Endodermal cell (in vitro differentiated cells): ENCODE measurements around the gene LGI2. TPM values are rescaled to one million over a fixed set of nuclear protein-coding genes. Genes with fewer than 3 reads are reported as not detected.
A peak's percentile ranks its signal among the peaks of the same experiment; 100 is the strongest.

Experiments used
- DNase-seq: peaks from one replicate; pipeline ENCODE4 v3.0.0-alpha.2; 2017
- H3K27ac ChIP-seq: 2 replicates; pipeline ENCODE4 v1.5.1; 2013; ENCODE audit warnings: mild to moderate bottlenecking, low read depth, low read length, moderate library complexity
- H3K27me3 ChIP-seq: 2 replicates; pipeline ENCODE4 v1.6.1; 2013; ENCODE audit warnings: mild to moderate bottlenecking, low read length, moderate library complexity; ENCODE audit not compliant: insufficient read depth, control insufficient read depth, poor library complexity, severe bottlenecking
- H3K36me3 ChIP-seq: 2 replicates; pipeline ENCODE4 v1.7.0; 2013; ENCODE audit warnings: mild to moderate bottlenecking, low read length, moderate library complexity; ENCODE audit not compliant: control insufficient read depth, insufficient read depth
- H3K4me1 ChIP-seq: one replicate; pipeline ENCODE4 v1.7.0; 2013; ENCODE audit warnings: low read length; ENCODE audit not compliant: control insufficient read depth, insufficient read depth
- H3K4me3 ChIP-seq: 2 replicates; pipeline ENCODE4 v1.5.1; 2013; ENCODE audit warnings: mild to moderate bottlenecking, low read length, moderate library complexity
- H3K9ac ChIP-seq: 2 replicates; pipeline ENCODE4 v1.6.1; 2013; ENCODE audit warnings: mild to moderate bottlenecking, low read length, moderate library complexity; ENCODE audit not compliant: poor library complexity, severe bottlenecking; ENCODE audit errors: extremely low read depth
- H3K9me3 ChIP-seq: 2 replicates; pipeline ENCODE4 v1.6.1; 2013; ENCODE audit warnings: mild to moderate bottlenecking, low read length, moderate library complexity; ENCODE audit not compliant: control insufficient read depth
- H3K27ac Mint-ChIP-seq: 2 replicates; pipeline ENCODE4 v1.8.0; 2020; ENCODE audit warnings: mixed read lengths
- H3K27me3 Mint-ChIP-seq: 2 replicates; pipeline ENCODE4 v1.8.0; 2021; ENCODE audit warnings: mild to moderate bottlenecking, mixed read lengths; ENCODE audit not compliant: insufficient read depth
- H3K36me3 Mint-ChIP-seq: 2 replicates; pipeline ENCODE4 v1.8.0; 2020; ENCODE audit warnings: low read depth, mixed read lengths
- H3K4me1 Mint-ChIP-seq: 2 replicates; pipeline ENCODE4 v1.8.0; 2020; ENCODE audit warnings: mixed read lengths
- H3K4me3 Mint-ChIP-seq: 2 replicates; pipeline ENCODE4 v1.8.0; 2020; ENCODE audit warnings: mild to moderate bottlenecking, moderate library complexity, mixed read lengths
- H3K9me3 Mint-ChIP-seq: 2 replicates; pipeline ENCODE4 v1.8.0; 2020; ENCODE audit warnings: mild to moderate bottlenecking, mixed read lengths
- CTCF ChIP-seq: fragments of 200-600 bp; sonication (generic); conservative IDR thresholded peaks from 2 replicates; pipeline ENCODE4 v1.5.0; 2021; ENCODE audit warnings: antibody characterized with exemption, mild to moderate bottlenecking
- WGBS, 2 experiments: methylation state at CpG; one replicate each; pipeline versions ENCODE4 v1.1.5 to v1.1.7; 2013; ENCODE audit warnings: missing lambda C conversion rate in 2 of 2, mixed read lengths in 1 of 2; ENCODE audit not compliant: insufficient coverage in 1 of 2, insufficient read length in 1 of 2; 5-methylcytosine and 5-hydroxymethylcytosine counted together
- total RNA-seq, 2 donors: library from RNA; stranded (reverse); fragmentation: NEBNext Ultra II Directional in 1 of 2; extraction: Animal tissue kit (Norgen Biotek cat#: 25700) in 1 of 2; gene quantifications; 2 replicates in 1 of 2; 3 replicates in 1 of 2; pipeline ENCODE4 v1.2.1, GENCODE V29; 2021

Gene LGI2
- total RNA-seq, 2 donors from 2014 or later: 6.5 to 15.9 TPM

- peak; percentile 82 for DNase-seq
- Histone ChIP-seq H3K27me3 (peaks cover 35% of the 10 kb centered on the region), H3K9ac (no peak overlapping the region), H3K9me3 (no peaks in the 10 kb centered on the region), H3K36me3 (peaks cover 5% of the 10 kb centered on the region), H3K27ac (no peak overlapping the region), H3K4me3 (peak overlapping the region; percentile 74), H3K4me1 (no peaks in the 10 kb centered on the region)
- peaks cover 4% of the 10 kb centered on the region for H3K9me3 Mint-ChIP-seq
- H3K27me3 Mint-ChIP-seq: peaks cover 64% of the 10 kb centered on the region
- H3K4me3 Mint-ChIP-seq: peak overlapping the region; percentile 59
- 17 to 18% methylated on average over 11 to 26 of the region's 26 CpGs for WGBS, 2 experiments
- peak; percentile 13 for TF ChIP-seq CTCF
- H3K36me3 Mint-ChIP-seq: no peaks in the 10 kb centered on the region
- H3K4me1 Mint-ChIP-seq: peaks cover 20% of the 10 kb centered on the region
- H3K27ac Mint-ChIP-seq: no peak overlapping the region
These were observed 403 bp upstream of the LGI2 start for GRCh38 chr4:25031077-25031621.

- H3K4me1 ChIP-seq: no peaks in the 10 kb centered on the region
- WGBS, 2 experiments: 41 to 53% methylated on average over 11 to 19 of the region's 19 CpGs
- Mint-ChIP-seq H3K27me3 (peaks cover 54% of the 10 kb centered on the region), H3K9me3 (peaks cover 3% of the 10 kb centered on the region), H3K36me3 (no peaks in the 10 kb centered on the region), H3K4me3 (peak overlapping the region; percentile 59), H3K27ac (no peak overlapping the region), H3K4me1 (peaks cover 20% of the 10 kb centered on the region)
- TF ChIP-seq CTCF: peak; percentile 31
- peak overlapping the region; percentile 80 for H3K4me3 ChIP-seq
- H3K27ac ChIP-seq: no peak overlapping the region
- H3K27me3 ChIP-seq: peaks cover 35% of the 10 kb centered on the region
- H3K9me3 ChIP-seq: no peaks in the 10 kb centered on the region
- no peak overlapping the region for H3K9ac ChIP-seq
- peak; percentile 60 for DNase-seq
- H3K36me3 ChIP-seq: peaks cover 13% of the 10 kb centered on the region
These were observed 1.1 kb downstream of the LGI2 start for GRCh38 chr4:25029479-25030276.

- Histone ChIP-seq H3K9ac (no peak overlapping the region), H3K4me1 (no peaks in the 10 kb centered on the region), H3K36me3 (peaks cover 17% of the 10 kb centered on the region), H3K27me3 (peaks cover 35% of the 10 kb centered on the region), H3K27ac (no peak overlapping the region), H3K9me3 (no peaks in the 10 kb centered on the region), H3K4me3 (peak overlapping the region; percentile 80)
- H3K9me3 Mint-ChIP-seq: no peaks in the 10 kb centered on the region
- TF ChIP-seq CTCF: no peak
- peaks cover 20% of the 10 kb centered on the region for H3K4me1 Mint-ChIP-seq
- peaks cover 46% of the 10 kb centered on the region for H3K27me3 Mint-ChIP-seq
- 86 to 89% methylated on average over 3 of the region's 3 CpGs for WGBS, 2 experiments
- DNase-seq: no peak
- no peak overlapping the region for H3K4me3 Mint-ChIP-seq
- no peak overlapping the region for H3K27ac Mint-ChIP-seq
- peaks cover 5% of the 10 kb centered on the region for H3K36me3 Mint-ChIP-seq
These were observed 1.9 kb downstream of the LGI2 start for GRCh38 chr4:25028851-25029250.
